Measurements from ENCODE around the gene EPOP.
"Not testable (repeated sequence)": the region's sequence is repeated elsewhere in the genome, so short reads cannot be mapped to it uniquely, and the experiment has no call there.

The EPOP gene

DNA sequence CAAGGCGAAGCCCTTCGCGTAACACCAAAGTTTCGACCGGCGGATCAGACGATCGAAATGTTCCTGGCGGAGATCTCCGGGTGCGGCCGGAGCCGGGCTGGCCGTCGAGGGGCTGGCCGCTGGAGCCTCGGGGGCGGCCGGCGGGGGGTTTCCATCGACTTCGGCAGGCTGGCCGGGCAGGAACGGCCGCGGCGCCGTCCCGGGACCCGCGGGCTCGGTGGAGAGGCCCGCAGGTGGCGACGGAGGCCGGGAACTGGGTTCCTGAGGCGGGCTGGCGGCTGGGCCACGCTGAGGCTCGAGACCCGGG is 1.1 kb downstream of the EPOP start:
- DNase-seq = no peak

DNA sequence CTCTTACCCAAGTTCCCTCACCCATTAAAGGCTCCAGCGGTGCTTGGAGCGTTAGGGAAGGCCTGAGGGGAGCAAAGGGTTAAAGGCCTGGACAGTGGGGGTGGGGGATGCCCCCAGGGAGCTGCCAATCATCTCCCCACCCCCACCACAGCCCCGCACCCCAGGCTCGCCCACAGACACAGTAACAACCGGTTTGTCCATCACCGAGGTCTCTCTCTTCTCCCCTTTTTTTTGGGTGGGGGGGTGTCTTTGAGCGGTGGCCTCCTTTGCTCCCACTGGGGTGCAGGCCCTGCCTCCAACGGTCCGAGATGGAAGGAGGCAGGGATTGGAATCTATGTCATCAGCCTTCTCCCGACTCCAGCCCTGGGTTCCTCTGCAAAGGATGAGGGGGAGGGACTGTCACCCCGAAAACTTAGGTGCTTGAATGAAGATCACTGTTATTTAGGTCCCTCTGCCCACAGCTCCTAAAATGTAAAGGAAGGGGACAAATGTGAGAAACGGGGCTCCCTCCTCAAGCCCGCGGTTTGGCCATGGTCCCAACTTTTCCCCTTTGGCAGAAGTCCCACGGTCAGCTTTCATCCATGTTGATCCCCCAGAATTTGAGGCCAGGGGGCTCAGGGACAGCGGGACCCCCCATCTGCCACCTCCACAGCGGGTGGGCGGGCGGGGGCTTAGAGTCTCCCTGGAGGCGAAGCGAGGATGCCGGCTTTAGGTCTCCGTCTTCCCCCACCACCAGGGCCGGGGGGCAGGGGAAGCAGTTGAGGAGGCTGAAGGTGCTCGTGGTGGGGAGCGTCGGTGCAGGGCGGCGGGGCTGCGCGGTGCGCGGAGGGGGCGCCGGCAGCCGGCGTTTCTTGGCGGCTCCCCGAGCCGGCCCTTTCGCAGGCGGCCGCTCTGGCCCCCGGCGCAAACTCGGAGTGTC is 1.7 kb downstream of the EPOP start:
- no peak for DNase-seq

DNA sequence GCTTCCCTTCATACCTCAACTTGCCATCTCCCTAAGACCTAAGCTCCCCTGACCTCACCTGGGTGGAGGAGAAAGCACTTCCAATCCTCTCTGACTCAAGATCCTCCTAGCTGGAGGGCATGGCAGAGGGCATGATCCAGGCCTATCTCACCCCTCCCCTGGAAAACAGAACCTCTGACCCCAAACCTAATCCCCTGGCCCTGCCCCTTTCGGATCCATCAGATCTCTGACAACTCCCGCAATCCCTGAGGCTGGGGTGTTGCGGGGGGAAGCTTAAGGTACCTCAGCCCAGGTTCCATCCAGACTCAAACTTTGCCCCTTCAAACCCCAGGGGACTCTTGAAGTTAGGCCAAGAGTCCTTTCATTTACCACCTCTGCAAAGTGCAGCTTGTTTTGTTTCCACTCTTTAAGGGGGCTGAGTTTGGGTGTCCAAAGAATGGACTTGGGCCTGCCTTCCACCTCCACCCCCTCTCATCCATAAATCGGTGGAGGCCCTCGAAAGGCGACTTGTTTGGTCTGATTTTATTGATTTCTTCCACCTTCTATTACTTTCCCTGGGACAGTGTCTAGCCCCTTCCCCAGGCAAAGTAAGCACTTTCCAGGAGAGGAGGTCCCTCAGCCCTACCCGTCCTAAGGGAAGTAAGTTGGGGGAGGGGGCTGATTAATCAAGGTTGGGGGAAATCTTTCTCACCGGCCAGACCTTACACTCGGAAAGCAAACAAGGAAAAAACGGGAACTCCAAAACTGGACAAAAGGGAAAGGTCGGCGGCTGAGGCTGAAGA is 2.6 kb downstream of the EPOP start:
- DNase-seq = no peak

DNA sequence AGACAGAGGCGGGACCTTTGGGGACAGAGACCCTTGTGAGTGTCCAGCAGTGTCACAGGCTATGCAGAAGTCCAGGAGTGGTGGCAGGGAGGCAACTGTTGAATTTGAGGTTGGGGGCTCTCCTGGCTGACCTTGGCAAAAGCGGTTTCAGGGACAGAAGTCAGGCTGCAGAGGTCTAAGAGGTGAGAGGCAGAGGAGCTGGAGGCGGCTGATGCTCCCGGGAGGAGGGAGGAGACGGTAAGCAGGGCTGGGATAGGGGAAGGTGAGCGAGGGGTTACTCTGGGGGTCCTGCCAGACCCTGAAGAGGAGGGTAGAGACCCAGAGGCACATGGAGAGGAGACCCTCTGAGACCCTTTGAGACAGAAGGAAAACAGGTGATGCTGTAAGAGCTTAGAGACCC is 5.2 kb downstream of the EPOP start:
- DNase-seq = no peak

DNA sequence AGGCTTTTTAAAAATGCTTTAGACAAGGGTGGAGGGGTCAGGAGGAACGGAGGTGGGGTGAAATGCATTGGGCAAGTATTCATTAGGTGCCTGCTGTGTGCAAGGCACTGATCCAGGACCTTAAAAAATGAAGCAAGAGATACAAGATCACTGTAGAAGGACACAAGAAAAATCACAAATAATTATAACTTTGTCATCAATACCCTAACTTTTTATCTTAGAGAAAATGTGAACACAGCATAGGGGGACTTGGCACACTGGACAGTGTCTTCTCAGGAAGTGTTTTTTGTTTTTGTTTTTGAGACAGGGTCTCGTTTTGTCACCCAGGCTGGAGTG is 7.0 kb downstream of the EPOP start:
- no peak for DNase-seq

DNA sequence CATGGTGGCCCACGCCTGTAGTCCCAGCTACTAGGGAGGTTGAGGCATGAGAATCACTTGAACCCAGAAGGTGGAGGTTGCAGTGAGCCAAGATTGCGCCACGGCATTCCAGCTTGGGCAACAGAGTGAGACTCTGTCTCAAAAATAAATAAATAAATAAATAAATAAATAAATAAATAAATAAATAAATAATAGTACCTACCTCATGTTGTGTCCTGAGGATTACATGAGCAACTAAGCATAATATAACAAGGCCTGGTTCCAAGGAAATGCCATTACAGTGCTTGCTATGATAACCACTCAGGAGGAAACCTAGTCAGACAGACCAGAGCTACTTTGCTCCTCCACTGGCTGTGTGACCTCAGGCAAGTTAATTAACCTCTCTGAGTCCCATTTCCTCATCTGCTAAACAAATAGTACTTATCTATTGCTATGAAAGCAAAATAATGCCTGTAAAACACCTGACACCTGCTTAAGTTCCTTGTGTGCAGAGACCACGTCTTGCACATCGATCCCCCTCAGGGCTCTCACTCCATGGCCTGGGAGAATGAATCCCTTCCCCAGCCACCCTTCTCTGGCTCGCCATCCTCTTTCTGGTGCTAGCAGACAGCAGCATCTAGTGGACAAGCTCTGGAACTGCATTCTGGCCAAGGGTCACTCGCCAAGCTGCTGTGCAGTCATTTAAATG is 7.5 kb downstream of the EPOP start:
- peak; percentile 60 to 71 for DNase-seq

DNA sequence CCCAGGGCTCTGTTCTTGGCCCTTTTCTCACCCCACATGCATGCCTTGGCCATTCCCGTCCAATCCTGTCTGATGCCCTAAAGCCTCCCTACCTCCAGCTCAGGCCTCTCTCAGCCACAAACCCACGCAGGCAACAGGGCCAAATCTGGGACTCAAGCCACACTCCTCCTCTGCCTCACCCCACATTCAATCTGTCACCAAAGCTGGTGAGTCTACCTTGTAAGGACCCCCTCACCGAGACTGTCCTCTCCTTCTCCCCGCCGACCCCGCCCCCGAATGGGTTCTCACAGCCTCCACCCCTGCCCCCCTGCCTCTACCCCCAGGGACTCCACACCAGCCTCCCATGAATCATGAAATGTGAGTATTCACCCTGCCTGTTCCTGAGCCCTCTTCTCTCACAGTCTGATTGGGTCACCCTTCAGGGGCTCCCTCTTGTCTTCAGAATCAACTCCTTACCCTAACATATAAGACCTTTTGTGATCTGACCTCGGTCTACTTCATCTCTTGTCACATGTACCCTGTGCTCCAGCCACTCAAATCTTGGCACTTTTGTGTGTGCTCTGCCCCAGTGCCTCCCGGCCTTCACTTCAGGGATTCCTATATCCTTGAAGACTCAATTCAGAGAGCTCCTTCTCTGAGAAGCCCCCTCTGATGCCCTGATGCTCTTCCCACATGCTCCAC is 10.7 kb downstream of the EPOP start:
- DNase-seq = no peak

DNA sequence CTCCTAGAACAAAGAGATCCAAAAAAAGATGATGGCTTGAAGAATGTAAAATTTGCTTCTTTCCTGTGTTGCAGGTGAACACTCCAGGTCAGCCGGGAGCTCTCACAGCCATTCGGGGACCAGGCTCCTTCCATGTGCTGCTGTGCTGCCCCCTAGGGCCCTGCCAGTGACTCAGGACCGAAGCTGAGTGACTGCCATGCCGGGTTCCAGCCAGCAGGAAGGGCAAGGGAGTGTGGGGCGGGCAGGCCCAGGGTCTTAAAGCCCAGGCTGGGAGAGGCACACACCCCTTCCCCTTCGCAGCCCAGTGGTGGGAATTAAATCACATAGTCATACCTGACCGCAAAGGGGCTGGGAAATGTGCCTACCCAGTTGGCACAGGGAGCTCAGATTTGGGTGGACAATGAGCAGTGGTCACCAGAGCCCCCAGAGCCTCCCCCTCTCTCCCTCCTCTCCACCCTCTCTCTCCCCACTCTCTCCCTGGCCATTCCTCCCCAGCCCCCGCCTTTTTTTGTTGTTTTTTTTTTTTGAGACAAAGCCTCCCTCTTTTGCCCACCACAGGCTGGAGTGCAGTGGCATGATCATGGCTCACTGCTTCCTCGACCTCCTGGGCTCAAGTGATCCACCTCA is 11.5 kb downstream of the EPOP start:
- DNase-seq = peak; percentile 60 to 64

DNA sequence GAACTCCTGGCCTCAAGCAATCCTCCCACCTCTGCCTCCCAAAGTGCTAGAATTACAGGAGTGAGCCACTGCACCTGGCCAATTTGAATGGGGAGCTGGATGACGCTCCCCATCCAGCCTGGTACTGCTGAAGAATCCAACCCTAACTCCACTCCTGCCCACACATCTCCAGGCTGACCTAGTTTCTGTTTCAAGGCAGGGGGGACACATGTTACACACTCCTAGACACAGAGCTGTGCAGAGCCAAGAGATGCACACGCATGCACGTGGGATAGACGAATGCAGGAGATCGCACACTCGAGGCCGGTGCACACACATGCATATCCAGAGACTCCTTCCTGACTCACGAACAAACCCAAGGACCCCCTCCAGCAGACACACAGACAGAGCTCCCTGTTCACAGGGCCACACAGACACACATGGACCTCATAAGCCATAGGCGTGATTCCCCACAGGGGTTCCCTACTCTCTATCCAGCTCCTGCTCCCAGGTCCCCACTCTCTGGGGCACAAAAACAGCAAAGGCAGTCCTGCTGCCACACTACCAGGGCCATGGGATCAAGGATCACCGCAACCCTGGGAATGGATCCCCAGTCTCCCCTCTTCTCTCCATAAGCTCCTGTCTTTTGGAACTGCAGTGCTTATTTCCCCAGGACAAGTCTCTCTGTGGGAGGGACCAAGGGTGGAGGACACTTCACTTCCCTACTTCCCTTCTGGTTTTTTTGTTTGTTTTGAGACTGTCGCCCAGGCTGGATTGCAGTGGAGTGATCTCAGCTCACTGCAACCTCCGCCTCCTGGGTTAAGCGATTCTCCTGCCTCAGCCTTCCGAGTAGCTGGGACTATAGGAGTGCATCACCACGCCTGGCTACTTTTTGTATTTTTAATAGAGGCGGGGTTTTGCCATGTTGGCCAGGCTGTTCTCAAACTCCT is 14.4 kb downstream of the EPOP start:
- DNase-seq = no peak

DNA sequence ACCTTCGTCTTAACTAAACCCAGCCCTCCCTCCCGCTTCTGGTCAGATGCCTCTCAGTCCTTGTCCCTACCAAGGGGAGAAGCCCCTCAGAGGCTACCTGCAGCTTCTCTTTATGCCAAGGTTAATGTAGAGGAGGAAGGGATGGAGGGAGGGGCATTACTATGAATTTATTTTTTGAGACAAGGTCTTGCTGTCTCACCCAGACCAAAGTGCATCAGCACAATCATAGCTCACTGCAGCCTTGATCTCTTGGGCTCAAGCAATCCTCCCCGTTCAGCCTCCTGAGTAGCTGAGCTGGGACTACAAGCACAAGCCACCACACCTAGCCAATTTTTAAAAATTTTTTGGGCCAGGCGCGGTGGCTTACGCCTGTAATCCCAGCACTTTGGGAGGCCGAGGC is 15.3 kb downstream of the EPOP start:
- DNase-seq = no peak

DNA sequence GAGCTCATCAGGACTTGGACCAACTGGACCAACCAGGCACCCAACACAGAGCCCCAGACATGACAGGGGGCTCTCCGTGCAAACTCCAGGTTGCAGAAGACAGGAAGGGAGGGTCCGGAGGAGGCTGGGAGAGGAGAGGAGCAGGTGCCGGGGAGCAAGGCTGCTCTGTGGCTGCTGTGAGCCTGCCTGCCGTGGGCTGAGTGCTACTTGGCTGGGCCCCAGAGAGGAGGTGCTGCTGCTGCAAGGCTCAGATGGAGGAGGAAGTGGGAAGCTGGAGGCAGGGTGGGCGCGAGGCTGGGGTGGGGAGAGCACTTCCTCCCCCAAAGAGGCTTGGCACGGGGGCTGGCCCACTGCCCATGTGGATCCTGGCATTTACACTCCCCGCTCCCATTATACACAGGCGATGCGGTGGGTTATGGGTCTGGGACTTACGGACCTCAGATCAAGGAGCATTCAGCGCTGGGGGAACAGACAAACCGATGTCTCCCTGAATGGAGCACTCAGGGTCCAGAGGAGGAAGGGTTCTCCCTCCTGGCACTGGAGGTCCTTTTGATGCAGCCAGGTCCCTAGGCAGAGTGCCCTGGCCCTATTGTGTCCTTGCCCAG is 15.9 kb downstream of the EPOP start:
- no peak for DNase-seq

DNA sequence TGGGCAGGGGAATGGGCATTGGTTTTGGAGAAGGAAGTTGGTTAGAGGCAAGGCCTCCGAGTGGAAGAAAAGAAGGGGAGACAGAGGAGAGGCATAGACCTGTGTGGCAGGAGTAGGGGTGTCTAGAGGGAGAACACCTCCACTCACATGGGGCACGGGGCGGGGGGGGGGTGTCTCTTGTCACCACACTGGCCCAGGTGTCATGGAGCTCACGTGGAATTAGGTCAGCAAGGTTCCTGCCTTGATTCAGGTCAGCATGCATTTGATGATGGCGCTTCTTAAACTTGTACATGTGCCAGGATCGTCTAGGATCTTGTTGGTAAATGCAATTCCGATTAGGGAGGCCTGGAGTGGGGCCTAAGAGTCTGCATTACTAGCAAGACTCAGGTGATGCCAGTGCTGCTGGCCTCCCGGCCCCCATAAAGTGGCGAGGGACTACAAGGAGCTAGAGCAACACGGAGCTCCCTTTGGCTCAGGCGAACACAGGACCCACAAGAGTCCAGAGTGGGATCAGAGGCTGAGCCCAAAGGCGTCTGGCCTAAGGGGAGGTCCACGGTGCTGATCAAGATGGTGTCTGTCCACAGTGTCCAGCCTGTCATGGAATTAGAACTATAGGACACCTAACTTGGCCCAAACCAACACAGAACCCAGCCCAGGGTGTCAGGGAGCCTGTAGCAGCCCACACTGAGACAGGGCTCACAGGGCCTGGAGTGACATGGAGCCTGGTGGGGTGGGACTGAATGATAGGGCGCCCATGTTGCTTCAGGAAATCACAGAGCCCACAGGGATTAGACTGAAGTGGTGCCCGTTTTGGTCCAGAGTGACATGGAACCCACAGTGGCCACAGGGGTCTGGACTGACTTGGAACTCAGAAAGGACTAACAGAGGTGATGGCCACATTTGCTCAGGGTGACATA is 16.7 kb downstream of the EPOP start:
- DNase-seq = no peak

DNA sequence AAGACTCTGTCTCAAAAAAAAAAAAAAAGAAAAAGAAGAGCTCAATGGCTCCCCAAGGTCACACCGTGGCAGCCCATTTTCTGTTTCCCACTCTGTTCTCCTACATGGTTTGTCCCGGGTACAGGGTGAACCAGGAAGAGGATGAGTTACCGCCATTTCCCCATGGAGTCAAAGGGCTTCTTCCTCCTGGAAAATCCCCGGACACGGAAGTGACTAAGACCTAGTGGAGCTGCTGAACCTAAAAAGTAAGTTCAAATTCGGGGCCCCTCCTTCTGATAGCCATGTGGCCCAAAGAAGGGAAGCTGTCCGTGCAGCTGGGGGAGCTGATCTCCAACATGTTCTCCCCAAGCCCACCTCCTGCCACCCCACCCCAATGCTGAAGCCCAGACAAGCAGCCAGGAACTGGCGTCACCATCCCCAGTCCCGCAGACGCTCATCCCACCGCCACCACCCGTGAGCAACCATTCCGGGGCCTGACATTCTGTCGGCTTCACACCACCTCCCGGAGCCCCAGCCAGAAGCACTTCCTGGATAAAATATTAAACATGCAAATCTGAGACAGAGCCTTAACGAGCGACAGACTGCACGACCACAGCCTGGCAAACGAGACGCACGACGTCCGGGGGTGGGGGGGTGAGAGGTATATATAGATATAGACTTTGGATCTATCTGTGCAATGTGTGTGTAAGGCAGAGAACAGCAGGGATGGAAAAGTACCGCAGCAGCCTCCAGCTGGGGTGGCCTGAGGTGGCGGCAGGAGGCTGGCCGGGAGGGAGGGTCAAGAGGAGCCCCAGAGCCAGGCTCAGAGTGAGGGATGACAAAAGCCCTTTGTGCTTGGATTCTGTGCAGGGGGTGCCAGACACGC is 17.6 kb downstream of the EPOP start:
- DNase-seq = no peak

DNA sequence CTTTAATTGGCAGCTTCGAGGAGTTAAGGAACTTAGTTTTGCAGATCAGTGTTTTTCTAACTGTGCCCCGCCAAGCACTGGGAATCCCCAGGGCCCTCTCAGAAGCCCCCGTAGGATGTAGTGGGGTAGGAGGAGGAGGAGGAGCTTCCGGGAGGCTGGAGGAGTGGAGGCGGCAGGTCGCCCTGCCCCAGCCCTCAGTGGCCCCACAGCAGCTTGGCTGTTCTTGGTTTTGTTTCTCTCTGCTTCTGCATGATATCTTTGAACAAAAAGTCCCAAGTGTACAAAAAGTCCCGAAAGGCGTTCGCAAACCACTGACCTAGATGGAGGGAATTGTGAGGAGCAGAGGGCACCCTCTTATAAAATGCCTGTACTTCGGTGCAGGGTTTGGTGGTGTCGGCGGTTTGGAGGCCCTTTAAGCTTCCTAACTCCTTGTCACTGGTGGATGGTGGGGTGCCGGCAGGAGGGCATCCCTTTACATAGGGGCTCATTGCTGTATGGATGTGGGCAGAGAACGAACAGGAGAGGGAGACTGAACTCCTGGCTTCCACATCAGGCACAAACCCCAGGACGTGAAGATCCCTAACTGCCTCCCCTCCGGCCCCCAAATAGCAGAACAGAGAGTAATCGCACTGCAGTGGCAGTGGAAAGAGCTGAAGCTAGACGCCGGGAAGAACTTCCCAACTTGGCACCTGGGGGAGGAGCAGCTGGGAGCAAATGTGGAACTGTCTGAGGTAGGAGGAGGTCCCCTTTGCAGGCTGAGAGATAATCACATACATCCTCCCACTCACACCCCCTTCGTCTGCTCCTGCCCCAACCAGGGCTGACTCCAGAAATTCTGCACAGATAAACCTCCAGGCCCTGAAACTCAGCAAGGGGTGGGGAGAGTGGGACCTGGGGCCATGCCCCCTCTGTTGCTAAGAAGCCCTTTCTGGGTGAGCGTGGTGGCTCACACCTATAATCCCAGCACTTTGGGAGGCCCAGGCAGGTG is 20.1 kb downstream of the EPOP start:
- no peak for DNase-seq

DNA sequence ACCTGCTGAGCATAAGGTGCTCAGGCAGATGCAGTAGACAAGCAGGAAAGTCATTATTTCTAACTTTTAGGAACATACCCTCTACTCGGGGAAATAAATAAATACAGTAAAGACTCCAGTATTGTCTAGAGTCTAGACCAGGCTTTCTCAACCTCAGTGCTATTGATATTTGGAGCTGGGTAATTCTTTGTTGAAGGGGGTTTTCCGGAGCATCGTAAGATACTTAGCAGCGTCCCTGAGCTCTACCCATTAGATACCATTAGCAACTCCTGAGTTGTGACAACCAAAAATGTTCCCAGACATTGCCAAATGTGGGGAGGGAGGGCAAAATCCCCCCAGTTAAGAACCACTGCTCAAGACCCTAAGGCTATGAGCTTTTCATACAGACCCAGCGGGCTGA is 21.1 kb downstream of the EPOP start:
- no peak for DNase-seq

DNA sequence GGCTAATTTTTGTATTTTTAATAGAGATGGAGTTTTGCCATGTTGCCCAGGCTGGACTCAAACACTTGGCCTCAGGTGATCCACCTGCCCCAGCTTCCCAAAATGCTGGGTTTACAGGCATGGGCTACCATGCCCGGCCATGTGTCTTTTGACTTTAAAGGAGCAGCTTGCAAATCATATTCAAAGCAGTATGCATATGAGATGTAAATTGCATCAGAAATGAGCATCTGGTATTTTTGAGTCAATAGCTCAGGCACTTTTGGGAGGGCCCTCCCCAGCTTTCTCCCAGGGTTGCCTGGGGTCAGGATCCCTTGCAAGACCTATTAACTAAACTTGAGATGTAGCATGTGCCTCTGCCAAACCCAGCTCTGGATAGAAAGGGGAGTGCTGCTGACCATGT is 21.5 kb downstream of the EPOP start:
- no peak for DNase-seq

DNA sequence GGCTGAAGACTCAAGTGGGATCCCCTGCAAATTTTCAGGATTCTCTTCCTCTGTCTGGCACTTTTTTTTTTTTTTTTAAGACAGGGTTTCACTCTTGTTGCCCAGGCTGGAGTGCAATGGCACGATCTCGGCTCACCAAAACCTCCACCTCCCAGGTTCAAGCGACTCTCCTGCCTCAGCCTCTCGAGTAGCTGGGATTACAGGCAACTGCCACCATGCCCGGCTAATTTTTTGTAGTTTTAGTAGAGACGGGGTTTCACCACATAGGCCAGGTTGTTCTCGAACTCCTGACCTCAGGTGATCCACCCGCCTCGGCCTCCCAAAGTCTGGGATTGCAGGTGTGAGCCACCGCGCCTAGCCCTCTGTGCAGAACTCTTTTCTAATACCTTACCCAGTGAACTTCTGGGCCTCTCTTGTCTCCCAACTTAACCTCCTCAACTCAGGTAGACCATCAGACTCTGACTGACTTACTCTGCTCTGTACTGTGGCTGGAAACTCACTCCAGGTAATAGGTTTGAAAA is 24.0 kb downstream of the EPOP start:
- not testable (repeated sequence) for DNase-seq

DNA sequence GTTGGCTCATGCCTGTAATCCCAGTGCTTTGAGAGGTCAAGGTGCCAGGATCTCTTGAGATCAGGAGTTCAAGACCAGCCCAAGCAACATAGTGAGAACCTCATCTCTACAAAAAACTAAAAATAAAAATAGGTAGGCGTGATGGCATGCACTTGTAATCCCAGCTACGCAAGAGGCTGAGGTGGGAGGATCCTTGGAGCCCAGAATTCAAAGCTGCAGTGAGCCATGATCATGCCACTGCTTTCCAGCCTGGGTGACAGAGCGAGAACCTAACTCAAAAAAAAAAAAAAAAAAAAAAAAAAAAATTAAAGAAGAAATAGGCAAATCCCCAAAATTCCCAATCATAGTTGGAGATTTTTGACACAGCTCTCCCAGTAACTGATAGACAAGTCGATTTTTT is 36.8 kb downstream of the EPOP start:
- DNase-seq = no peak

Measured in activated CD4-positive, alpha-beta T cell treated with anti-CD3 and anti-CD28 coated beads, Interleukin-2, amount 50 U/mL, for 48 hours (primary cell).